ENCODE measurements around the gene PLS1.
"Not testable (repeated sequence)": the region's sequence is repeated elsewhere in the genome, so short reads cannot be mapped to it uniquely, and the experiment has no call there.

PLS1 gene

GRCh38 chr3:142588703-142589102, 7.5 kb upstream of the PLS1 start:
- H3K27ac ChIP-seq = no peak overlapping the region
- TF ChIP-seq CTCF (conservative IDR thresholded peaks at IDR 0.05) = no peak

- not testable (repeated sequence) for H3K27ac ChIP-seq
These were observed 3.9 kb upstream of the PLS1 start for GRCh38 chr3:142592268-142592667.

GRCh38 chr3:142595141-142595540, 1.1 kb upstream of the PLS1 start:
- no peak for TF ChIP-seq CTCF (conservative IDR thresholded peaks at IDR 0.05)
- peak overlapping the region; percentile 79 for H3K27ac ChIP-seq

- TF ChIP-seq CTCF (conservative IDR thresholded peaks at IDR 0.05) = no peak
- peak overlapping the region; percentile 79 for H3K27ac ChIP-seq
These were observed 627 bp upstream of the PLS1 start for GRCh38 chr3:142595581-142595950.

GRCh38 chr3:142596726-142597088, 514 bp downstream of the PLS1 start:
- H3K27ac ChIP-seq = peak overlapping the region; percentile 79
- TF ChIP-seq CTCF (conservative IDR thresholded peaks at IDR 0.05) = no peak

- no peak for TF ChIP-seq CTCF (conservative IDR thresholded peaks at IDR 0.05)
- H3K27ac ChIP-seq = no peak overlapping the region
These were observed 1.7 kb downstream of the PLS1 start for GRCh38 chr3:142597906-142598305.

GRCh38 chr3:142601713-142602112, 5.5 kb downstream of the PLS1 start:
- TF ChIP-seq CTCF (conservative IDR thresholded peaks at IDR 0.05) = no peak
- no peak overlapping the region for H3K27ac ChIP-seq

- no peak overlapping the region for H3K27ac ChIP-seq
- no peak for TF ChIP-seq CTCF (conservative IDR thresholded peaks at IDR 0.05)
These were observed 6.6 kb downstream of the PLS1 start for GRCh38 chr3:142602619-142603385.

- not testable (repeated sequence) for H3K27ac ChIP-seq
These were observed 7.2 kb downstream of the PLS1 start for GRCh38 chr3:142603386-142603705.
